ENCODE results near the gene NUDC.

The NUDC gene

DNA sequence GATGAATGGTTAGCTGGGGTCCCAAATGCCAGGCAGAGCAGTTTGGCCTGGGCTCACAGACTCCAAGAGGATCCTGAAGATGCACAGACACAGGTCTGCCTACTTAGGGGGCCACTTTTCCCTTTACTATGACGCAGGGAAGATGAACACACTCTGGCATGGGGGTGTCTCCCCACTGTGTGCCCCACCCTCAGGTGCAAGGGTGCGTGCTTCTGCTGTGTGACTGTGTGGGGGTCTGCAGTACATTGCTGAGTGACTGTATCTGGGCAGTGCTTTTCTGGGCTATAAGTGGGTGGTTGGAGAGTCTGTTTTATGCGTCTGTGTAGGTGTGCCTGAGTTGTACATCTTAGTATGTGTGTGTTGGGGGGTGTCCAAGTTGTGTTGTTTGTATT lies 11.6 kb upstream of the NUDC start:
- Histone ChIP-seq H2AFZ (ENCODE audit: low read length) (no peak overlapping the region), H3K27me3 (ENCODE audit: insufficient read depth, low read length, poor library complexity, severe bottlenecking) (no peaks in the 10 kb centered on the region), H3K9me3 (ENCODE audit: insufficient read depth, low read depth, low read length) (no peaks in the 10 kb centered on the region), H3K36me3 (ENCODE audit: insufficient read depth, low read length) (no peaks in the 10 kb centered on the region), H3K79me2 (ENCODE audit: insufficient read depth, low read length) (no peaks in the 10 kb centered on the region), H3K9ac (ENCODE audit: low read depth, low read length, poor library complexity, severe bottlenecking) (no peak overlapping the region), H3K4me2 (ENCODE audit: low read depth, low read length, poor library complexity, severe bottlenecking) (no peak overlapping the region), H3K9me2 (replicated peaks; ENCODE audit: low read depth, low read length) (no peaks in the 10 kb centered on the region), H3F3A (ENCODE audit: low read depth) (no peaks in the 10 kb centered on the region), H3K4me3 (ENCODE audit: low read length, poor library complexity, severe bottlenecking) (no peak overlapping the region), H3K4me1 (ENCODE audit: insufficient read depth, low read length, poor library complexity, severe bottlenecking) (no peaks in the 10 kb centered on the region), H4K20me1 (ENCODE audit: insufficient read depth, low read length, poor library complexity, severe bottlenecking) (no peaks in the 10 kb centered on the region)
- TF ChIP-seq, protein P1, sequence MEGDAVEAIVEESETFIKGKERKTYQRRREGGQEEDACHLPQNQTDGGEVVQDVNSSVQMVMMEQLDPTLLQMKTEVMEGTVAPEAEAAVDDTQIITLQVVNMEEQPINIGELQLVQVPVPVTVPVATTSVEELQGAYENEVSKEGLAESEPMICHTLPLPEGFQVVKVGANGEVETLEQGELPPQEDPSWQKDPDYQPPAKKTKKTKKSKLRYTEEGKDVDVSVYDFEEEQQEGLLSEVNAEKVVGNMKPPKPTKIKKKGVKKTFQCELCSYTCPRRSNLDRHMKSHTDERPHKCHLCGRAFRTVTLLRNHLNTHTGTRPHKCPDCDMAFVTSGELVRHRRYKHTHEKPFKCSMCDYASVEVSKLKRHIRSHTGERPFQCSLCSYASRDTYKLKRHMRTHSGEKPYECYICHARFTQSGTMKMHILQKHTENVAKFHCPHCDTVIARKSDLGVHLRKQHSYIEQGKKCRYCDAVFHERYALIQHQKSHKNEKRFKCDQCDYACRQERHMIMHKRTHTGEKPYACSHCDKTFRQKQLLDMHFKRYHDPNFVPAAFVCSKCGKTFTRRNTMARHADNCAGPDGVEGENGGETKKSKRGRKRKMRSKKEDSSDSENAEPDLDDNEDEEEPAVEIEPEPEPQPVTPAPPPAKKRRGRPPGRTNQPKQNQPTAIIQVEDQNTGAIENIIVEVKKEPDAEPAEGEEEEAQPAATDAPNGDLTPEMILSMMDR (conservative IDR thresholded peaks at IDR 0.05; ENCODE audit: low read length) = no peak
- no peak for TF ChIP-seq EZH2phosphoT487 (IDR thresholded peaks at IDR 0.05; ENCODE audit: borderline replicate concordance)

DNA sequence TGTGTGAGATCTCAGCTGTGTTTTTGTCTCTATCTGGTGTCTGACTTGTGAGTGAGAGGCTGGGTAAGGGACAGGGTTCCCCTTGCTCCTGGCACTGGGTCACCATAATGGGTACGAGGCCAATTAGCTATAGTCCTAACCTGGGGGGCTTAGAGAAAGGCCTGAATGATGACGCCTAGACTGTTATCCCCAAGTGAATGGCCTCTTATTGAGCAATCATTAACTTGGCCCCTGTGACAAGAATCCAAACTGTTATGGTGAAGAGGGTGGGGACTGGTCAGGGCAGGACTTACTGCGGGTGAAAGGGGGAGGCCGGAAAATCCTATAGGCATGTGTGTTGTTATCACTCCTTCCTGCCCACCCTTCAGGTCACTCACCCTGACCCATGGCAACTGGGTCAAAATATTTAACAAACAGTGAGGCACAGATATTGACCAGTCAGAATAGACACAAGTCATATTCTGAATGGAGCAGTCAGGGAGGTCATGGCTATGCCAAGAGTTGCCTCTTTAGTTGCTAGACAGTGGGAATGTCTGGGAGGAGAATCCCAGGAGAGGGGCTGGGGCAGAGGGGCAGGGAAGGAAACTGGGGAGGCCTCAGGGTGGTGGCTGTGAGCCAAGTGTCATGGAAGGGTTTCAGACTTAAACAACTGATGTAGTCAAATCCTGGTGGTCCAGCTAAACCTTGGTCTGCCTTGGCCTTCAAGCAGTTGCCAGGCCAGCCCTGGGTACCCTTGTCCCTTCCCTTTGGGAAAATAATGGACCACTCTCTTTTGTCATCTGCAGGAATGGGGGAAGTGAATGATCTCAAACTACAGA lies 11.0 kb upstream of the NUDC start:
- no peak overlapping the region for H3K4me3 ChIP-seq (ENCODE audit: low read length, poor library complexity, severe bottlenecking)
- no peaks in the 10 kb centered on the region for H3K27me3 ChIP-seq (ENCODE audit: insufficient read depth, low read length, poor library complexity, severe bottlenecking)
- H3K36me3 ChIP-seq (ENCODE audit: insufficient read depth, low read length) = no peaks in the 10 kb centered on the region
- H3K4me2 ChIP-seq (ENCODE audit: low read depth, low read length, poor library complexity, severe bottlenecking) = no peak overlapping the region
- no peak overlapping the region for H3K9ac ChIP-seq (ENCODE audit: low read depth, low read length, poor library complexity, severe bottlenecking)
- no peaks in the 10 kb centered on the region for H4K20me1 ChIP-seq (ENCODE audit: insufficient read depth, low read length, poor library complexity, severe bottlenecking)
- H3K9me2 ChIP-seq (replicated peaks; ENCODE audit: low read depth, low read length) = no peaks in the 10 kb centered on the region
- H3F3A ChIP-seq (ENCODE audit: low read depth) = no peaks in the 10 kb centered on the region
- H3K9me3 ChIP-seq (ENCODE audit: insufficient read depth, low read depth, low read length) = no peaks in the 10 kb centered on the region
- no peaks in the 10 kb centered on the region for H3K79me2 ChIP-seq (ENCODE audit: insufficient read depth, low read length)
- no peak for TF ChIP-seq EZH2phosphoT487 (IDR thresholded peaks at IDR 0.05; ENCODE audit: borderline replicate concordance)
- H3K4me1 ChIP-seq (ENCODE audit: insufficient read depth, low read length, poor library complexity, severe bottlenecking) = no peaks in the 10 kb centered on the region
- H2AFZ ChIP-seq (ENCODE audit: low read length) = no peak overlapping the region

DNA sequence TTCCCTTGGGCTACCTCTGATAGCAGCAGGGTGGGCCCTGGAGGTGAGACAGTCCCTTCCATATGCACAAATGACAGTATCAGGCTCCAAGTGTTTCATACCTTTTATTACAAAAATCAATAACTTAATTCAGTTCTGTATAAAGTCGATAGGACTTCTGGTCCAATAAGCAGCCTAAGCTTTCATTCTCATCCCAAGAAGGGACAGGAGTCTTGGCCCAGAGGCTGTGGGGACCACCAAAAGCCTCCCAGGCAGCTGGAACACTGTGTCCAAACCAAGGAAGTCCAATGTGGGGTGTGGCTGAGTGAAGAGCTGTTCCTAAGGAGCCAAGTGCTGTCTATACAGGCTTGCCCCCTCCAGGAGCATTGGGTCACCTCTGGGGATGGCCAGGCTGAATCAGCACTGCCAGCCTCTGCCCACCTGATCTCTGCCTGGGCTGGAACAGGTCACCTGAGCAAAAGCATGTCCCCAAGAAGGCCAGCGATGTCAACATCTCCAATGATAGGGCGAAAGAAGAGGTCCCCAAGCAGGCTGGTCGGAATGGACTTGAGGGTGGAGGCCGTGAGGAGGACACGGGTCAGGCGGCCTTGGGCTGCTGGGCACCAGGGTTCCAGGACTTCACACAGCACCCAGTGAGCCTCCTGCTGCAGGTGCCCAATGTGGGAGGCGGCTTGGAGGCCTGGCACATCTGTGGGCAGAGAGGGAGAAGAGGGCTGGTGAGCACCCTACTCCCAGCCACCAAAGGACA lies 10.0 kb upstream of the NUDC start:
- Histone ChIP-seq H3F3A (ENCODE audit: low read depth) (no peaks in the 10 kb centered on the region), H3K4me1 (ENCODE audit: insufficient read depth, low read length, poor library complexity, severe bottlenecking) (no peaks in the 10 kb centered on the region), H3K36me3 (ENCODE audit: insufficient read depth, low read length) (no peaks in the 10 kb centered on the region), H3K9ac (ENCODE audit: low read depth, low read length, poor library complexity, severe bottlenecking) (no peak overlapping the region), H3K4me3 (ENCODE audit: low read length, poor library complexity, severe bottlenecking) (no peak overlapping the region), H3K4me2 (ENCODE audit: low read depth, low read length, poor library complexity, severe bottlenecking) (no peak overlapping the region), H2AFZ (ENCODE audit: low read length) (no peak overlapping the region), H3K79me2 (ENCODE audit: insufficient read depth, low read length) (no peaks in the 10 kb centered on the region), H3K9me3 (ENCODE audit: insufficient read depth, low read depth, low read length) (no peaks in the 10 kb centered on the region), H3K9me2 (replicated peaks; ENCODE audit: low read depth, low read length) (no peaks in the 10 kb centered on the region), H4K20me1 (ENCODE audit: insufficient read depth, low read length, poor library complexity, severe bottlenecking) (no peaks in the 10 kb centered on the region), H3K27me3 (ENCODE audit: insufficient read depth, low read length, poor library complexity, severe bottlenecking) (no peaks in the 10 kb centered on the region)
- no peak for TF ChIP-seq EZH2phosphoT487 (IDR thresholded peaks at IDR 0.05; ENCODE audit: borderline replicate concordance)
- TF ChIP-seq, protein P1 (conservative IDR thresholded peaks at IDR 0.05; ENCODE audit: low read length) = no peak
